GM10248 (cell line): ENCODE measurements around the gene DUOXA1.
"Not testable (repeated sequence)": the region's sequence is repeated elsewhere in the genome, so short reads cannot be mapped to it uniquely, and the experiment has no call there.

Experiments used
- CTCF ChIA-PET: fragments of 300-600 bp; sonication (Branson Sonifier 250); formaldehyde crosslinking; extraction: SDS; loops from one replicate; lab custom pipeline; 2021; ENCODE audit warnings: antibody characterized with exemption; lab: Yijun Ruan, JAX
- POLR2A ChIA-PET: fragments of 350-650 bp; sonication (Branson Sonifier 250); formaldehyde crosslinking; extraction: SDS; loops from one replicate; lab custom pipeline; 2020; ENCODE audit warnings: antibody characterized with exemption; lab: Yijun Ruan, JAX
- DNase-seq: peaks from one replicate; pipeline ENCODE4 v3.0.0; 2012; ENCODE audit errors: extremely low spot score
- TF ChIP-seq, protein P1 (sequence below): IDR thresholded peaks from 2 replicates; pipeline ENCODE4 v1.5.1; 2012; ENCODE audit warnings: mild to moderate bottlenecking, low read depth; ENCODE audit errors: extremely low read depth, missing control alignments, control extremely low read depth

DUOXA1 gene

GRCh38 chr15:45083223-45083622, 46.5 kb downstream of the DUOXA1 start:
- POLR2A ChIA-PET, result no interaction called here
- DNase-seq, result no peak
- CTCF ChIA-PET, result interaction anchor here (0.9 kb wide), 1 partner anchor 10 kb away, joined by 3 read pairs; no protein-coding TSS in a partner anchor
- TF ChIP-seq, protein P1, sequence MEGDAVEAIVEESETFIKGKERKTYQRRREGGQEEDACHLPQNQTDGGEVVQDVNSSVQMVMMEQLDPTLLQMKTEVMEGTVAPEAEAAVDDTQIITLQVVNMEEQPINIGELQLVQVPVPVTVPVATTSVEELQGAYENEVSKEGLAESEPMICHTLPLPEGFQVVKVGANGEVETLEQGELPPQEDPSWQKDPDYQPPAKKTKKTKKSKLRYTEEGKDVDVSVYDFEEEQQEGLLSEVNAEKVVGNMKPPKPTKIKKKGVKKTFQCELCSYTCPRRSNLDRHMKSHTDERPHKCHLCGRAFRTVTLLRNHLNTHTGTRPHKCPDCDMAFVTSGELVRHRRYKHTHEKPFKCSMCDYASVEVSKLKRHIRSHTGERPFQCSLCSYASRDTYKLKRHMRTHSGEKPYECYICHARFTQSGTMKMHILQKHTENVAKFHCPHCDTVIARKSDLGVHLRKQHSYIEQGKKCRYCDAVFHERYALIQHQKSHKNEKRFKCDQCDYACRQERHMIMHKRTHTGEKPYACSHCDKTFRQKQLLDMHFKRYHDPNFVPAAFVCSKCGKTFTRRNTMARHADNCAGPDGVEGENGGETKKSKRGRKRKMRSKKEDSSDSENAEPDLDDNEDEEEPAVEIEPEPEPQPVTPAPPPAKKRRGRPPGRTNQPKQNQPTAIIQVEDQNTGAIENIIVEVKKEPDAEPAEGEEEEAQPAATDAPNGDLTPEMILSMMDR, result no peak

DNA sequence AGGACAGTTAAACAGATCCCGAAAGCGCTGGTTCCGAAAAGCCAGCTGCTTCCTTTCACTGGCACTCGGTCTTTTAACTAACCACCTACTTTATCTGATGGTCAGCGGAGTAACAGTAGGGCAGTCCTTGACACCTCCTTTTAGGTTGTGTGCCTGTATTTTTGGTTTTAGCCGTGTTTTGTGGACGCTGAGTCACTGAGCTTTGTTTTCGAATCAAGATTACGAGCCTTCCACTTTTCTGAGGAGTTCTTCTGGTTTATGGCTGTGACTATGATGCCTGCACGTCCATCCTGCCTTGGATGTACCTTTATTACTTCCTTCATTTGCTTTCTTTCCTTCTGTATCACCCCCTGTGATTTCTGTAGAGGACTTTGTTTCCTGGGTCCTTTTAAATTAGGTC, 47.3 kb downstream of the DUOXA1 start:
- CTCF ChIA-PET, DNase-seq, POLR2A ChIA-PET: not testable (repeated sequence)

GRCh38 chr15:45080593-45080992, 49.1 kb downstream of the DUOXA1 start:
- ChIA-PET CTCF (interaction anchor here (2.5 kb wide), 1 partner anchor 37 kb away, joined by 12 read pairs; no protein-coding TSS in a partner anchor), POLR2A (interaction anchor here (0.6 kb wide), 1 partner anchor 41 kb away, joined by 3 read pairs; no protein-coding TSS in a partner anchor)
- DNase-seq, result not testable (repeated sequence)

DNA sequence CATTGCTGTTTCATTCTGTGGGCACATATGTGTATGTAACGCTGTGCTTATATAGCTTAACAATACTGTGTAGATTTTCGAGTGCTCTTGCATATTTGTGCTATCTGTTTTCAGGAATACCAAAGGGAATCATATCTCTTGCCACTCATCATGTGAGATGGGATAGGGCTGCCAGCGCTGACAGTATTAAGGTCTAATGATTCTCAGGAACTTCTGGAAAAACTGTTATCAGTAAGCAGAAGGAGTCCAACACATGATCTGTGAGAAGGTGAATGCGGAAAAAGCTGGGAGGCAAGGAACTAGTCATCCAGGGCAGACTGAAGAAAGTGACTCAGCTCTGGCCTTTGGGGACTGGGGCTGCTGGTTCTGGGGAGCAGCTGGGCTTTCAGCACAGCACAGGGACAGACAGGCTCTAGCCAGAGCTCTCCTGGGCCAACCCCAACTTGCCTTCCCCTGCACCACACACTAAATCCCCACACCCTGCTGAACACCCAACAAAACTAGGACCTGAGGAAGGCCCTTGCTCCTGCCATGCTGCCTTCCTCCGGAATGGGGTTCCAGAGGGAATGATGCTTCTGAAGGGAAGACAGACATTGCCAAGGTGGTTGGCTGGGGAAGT, 49.9 kb downstream of the DUOXA1 start:
- CTCF ChIA-PET, result interaction anchor here (2.5 kb wide), 1 partner anchor 38 kb away, joined by 12 read pairs; no protein-coding TSS in a partner anchor

GRCh38 chr15:45079201-45079600, 50.5 kb downstream of the DUOXA1 start:
- POLR2A ChIA-PET, DNase-seq, CTCF ChIA-PET: not testable (repeated sequence)

More for the DNA sequence above, 49.9 kb downstream of the DUOXA1 start:
- DNase-seq, POLR2A ChIA-PET: not testable (repeated sequence)

DNA sequence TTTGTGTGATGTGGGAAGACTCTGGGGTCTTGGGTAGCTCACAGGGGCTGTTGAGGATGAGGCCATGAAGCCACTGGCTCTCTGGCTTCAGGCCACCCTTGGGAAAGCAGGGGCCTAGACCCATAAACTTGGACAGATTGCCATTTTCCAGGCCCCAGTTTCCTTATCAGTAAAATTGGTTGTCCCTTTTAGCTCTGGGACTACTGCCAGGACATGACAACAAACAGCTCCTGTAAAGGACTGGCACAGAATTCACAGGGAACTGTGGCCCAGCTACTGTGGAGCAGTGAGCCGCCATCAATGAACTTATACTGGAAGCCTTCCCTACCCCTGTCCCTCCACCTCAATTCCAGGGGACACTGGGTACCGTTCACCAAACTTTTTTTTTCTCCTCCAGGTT, 52.3 kb downstream of the DUOXA1 start:
- DNase-seq, POLR2A ChIA-PET, CTCF ChIA-PET: not testable (repeated sequence)

DNA sequence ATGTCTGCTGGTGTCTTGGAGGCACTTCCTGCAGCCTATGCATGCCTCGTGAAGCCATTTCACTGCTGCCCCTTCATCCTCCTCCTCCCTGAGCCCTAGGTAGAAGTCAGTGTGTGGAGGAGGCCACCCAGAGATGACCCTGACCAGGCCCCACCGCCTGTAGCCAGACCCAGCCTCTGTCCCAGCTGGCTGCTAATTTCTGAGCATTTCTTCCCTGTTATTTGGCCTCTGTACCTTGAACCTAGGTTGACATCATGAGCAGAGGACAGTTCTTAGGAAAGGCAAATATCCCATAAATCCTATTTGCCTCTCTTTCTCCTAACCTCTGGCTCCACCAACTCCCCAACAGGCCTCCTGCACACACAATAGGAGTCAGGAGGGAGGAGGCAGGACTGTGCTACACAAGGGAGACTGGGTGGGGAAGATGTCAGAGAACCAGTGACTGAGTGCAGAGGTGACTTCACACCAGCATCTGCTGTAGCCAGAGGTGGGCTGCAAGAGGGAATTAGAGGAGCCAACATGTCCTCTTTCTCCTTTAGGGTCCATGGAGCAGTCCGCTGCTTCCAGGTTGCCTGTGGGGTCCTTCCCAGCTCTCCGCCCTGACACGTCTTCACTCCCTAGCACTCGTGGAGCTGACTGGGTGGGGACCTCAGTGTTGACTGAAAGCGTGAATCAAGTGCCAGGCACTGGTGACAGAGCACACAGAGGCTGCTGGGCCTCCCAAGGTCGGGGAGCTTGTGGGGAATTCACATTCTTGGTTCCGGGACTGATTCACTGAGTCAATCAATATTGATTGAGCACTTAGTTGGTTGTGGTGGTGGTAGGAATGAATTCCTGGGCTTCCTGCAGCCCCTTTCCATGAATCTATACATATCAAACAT, 54.0 kb downstream of the DUOXA1 start:
- DNase-seq, POLR2A ChIA-PET, CTCF ChIA-PET: not testable (repeated sequence)

DNA sequence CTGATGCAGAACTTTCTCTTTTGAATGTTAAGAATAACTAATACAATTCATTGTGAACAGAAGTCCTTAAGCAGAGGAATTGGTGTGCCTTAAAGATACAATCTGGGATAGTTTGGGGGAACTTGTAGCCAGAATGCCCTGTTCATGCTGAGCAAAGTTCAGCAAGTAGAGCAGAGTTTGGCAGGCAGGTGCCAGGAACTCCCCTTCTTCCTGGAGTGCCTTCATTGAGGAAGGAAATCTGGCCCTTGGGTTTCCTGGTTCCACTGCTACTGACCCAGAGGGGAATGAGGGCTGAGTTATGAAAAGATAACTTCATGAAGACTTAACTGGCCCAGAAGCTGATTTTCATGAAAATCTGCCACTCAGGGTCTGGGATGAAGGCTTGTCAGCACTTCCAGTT, 56.1 kb downstream of the DUOXA1 start:
- POLR2A ChIA-PET, result not testable (repeated sequence)

DNA sequence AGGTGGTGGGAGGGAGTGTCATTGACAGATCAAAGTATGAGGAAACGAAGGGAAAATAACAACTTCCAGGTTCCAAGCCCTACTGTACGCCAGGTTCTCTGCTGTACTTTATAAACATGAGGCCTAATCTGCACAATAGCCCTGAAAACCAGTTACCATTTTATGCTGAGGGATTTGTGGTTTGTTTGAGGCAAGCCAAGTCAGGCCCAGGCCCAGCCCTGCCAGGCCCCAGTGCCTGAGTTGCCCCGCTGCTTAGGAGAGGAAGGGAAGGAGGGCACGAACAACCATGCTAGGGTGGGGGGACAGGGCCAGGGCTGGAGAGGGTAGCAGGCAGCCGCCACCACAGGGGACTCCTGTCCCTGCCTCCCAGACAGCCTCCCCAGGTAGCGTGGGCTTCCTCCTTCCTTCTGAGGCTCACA, 59.7 kb downstream of the DUOXA1 start:
- DNase-seq, POLR2A ChIA-PET, CTCF ChIA-PET: not testable (repeated sequence)

More for the DNA sequence above, 56.1 kb downstream of the DUOXA1 start:
- CTCF ChIA-PET, DNase-seq: not testable (repeated sequence)
